BLaER1 treated with 17β-estradiol and CSF1 and Interleukin-3, amounts not matched to agents 10 nM and 100 nM (cell line): Measurements from ENCODE around the gene DNAJC18.

Experiments
- H3K27ac ChIP-seq, 11 experiments: shearing (Covaris generic); formaldehyde crosslinking; 2 replicates each; pipeline ENCODE4 v1.8.1; 2022
- H3K27me3 ChIP-seq, 11 experiments: shearing (Covaris generic); formaldehyde crosslinking; 2 replicates each; pipeline ENCODE4 v1.8.1; 2022
- H3K36me3 ChIP-seq, 11 experiments: shearing (Covaris generic); formaldehyde crosslinking; 2 replicates each; pipeline ENCODE4 v1.8.1; 2022
- H3K4me1 ChIP-seq, 10 experiments: shearing (Covaris generic); formaldehyde crosslinking; 2 replicates each; pipeline ENCODE4 v1.8.1; 2022
- H3K4me2 ChIP-seq, 11 experiments: shearing (Covaris generic); formaldehyde crosslinking; 2 replicates each; pipeline ENCODE4 v1.8.1; 2022
- H3K4me3 ChIP-seq, 10 experiments: shearing (Covaris generic); formaldehyde crosslinking; 2 replicates each; pipeline ENCODE4 v1.8.1; 2022
- H3K9ac ChIP-seq, 11 experiments: shearing (Covaris generic); formaldehyde crosslinking; 2 replicates each; pipeline ENCODE4 v1.8.1; 2022
- H3K9me3 ChIP-seq, 11 experiments: shearing (Covaris generic); formaldehyde crosslinking; replicated peaks in 1 of 11; 2 replicates each; pipeline ENCODE4 v1.8.1; 2022
- H4K20me1 ChIP-seq, 11 experiments: shearing (Covaris generic); formaldehyde crosslinking; 2 replicates each; pipeline ENCODE4 v1.8.1; 2022
- Cebpa-rat ChIP-seq, 11 experiments: shearing (Covaris generic); IDR thresholded peaks; 2 replicates each; pipeline ENCODE4 v1.8.1; 2022

The DNAJC18 gene

DNA sequence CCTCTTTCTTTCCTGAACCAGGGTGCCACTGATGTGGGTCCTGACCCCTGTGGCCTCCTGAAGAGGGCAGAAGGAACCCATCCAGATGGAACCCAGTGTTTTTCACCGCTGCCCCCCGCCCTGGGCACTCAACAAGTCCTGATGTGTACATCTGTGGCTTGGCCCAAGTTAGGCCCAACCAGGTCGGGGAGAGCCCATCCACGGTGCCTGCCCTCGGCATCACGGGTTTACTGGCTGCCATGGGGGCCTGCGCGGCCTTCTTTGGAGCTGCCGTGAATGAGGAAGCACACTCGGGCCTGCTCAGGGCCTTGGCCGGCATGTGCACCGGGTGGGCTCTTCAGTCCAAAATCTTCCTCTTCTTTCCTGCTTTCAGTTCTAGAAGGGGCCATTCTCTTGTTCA, 17.5 kb upstream of the DNAJC18 start:
- Histone ChIP-seq H3K9me3 (no peaks in the 10 kb centered on the region), H3K36me3 (no peaks in the 10 kb centered on the region), H3K27ac (peak overlapping the region in 6 of 11 experiments; percentile 26 to 76 (median 72); a peak in 9 of 22 replicates), H3K9ac (no peak overlapping the region; a peak in 1 of 22 replicates), H4K20me1 (no peaks in the 10 kb centered on the region), H3K4me3 (no peak overlapping the region), H3K27me3 (no peaks in the 10 kb centered on the region), H3K4me2 (0 out of 22 replicates have a peak overlapping the region, but pooled peaks of 3 of the 11 experiments have one; percentile 14 to 83 (median 72)), H3K4me1 (peaks cover 20 to 66% (median 38%) of the 10 kb centered on the region in 10 experiments)
- no peak for TF ChIP-seq Cebpa-rat (IDR thresholded peaks at IDR 0.05)

DNA sequence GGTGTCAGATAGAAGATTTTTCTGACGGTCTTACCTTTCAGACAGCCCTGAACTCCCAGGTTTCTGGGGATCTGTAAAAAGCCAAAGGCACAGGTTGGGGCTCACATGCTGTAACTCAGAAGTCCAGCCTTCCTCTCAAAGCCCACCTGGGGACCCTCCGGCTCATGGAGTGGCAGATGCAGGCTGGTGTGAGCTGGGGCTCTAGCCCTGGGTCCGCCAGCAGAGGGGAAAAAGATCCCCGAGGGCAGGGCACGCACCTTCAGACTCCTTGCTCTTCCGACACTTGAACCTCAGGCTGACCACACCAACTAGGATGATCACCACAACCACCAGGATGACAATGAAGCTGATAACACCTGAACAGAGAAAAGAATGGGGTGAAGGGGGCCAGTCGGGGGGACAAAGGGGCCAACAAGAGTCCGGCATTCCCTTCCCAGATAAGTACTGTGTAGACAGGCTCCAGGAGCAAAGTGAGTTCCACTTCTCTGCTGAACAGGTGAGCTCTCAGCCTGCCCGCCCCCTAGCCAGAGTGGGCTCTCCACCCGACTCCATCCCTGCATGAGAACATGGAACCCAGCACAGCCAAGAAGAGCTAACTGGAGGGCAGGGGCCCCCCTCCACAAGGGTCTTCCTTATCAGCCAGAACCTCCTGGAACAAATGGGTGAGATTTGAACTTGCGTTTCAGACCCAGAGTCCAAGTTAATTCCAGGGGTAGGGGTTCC, 15.4 kb upstream of the DNAJC18 start:
- no peak for TF ChIP-seq Cebpa-rat (IDR thresholded peaks at IDR 0.05)
- H3K27ac ChIP-seq, result no peak overlapping the region

GRCh38 chr5:139453683-139454567, 14.6 kb upstream of the DNAJC18 start:
- no peak for TF ChIP-seq Cebpa-rat (IDR thresholded peaks at IDR 0.05)
- Histone ChIP-seq H4K20me1 (no peaks in the 10 kb centered on the region), H3K9me3 (no peaks in the 10 kb centered on the region), H3K4me1 (peaks cover 9 to 40% (median 29%) of the 10 kb centered on the region in 10 experiments), H3K27me3 (no peaks in the 10 kb centered on the region), H3K9ac (no peak overlapping the region), H3K36me3 (no peaks in the 10 kb centered on the region), H3K4me2 (peak overlapping the region in 8 of 11 experiments; percentile 28 to 60 (median 47); a peak in 15 of 22 replicates), H3K4me3 (no peak overlapping the region), H3K27ac (no peak overlapping the region; a peak in 1 of 22 replicates)

More for the DNA sequence above, 15.4 kb upstream of the DNAJC18 start:
- Histone ChIP-seq H3K9ac (no peak overlapping the region), H3K36me3 (no peaks in the 10 kb centered on the region), H3K4me1 (peaks cover 15 to 48% (median 37%) of the 10 kb centered on the region in 10 experiments), H4K20me1 (no peaks in the 10 kb centered on the region), H3K9me3 (no peaks in the 10 kb centered on the region), H3K4me2 (peak overlapping the region in 8 of 11 experiments; percentile 28 to 60 (median 47); a peak in 15 of 22 replicates), H3K27me3 (no peaks in the 10 kb centered on the region), H3K4me3 (no peak overlapping the region)

- Histone ChIP-seq H3K9me3 (no peaks in the 10 kb centered on the region), H3K27me3 (no peaks in the 10 kb centered on the region), H3K4me2 (no peak overlapping the region), H3K36me3 (no peaks in the 10 kb centered on the region), H3K9ac (no peak overlapping the region), H4K20me1 (no peaks in the 10 kb centered on the region), H3K27ac (no peak overlapping the region), H3K4me3 (no peak overlapping the region), H3K4me1 (peaks cover 0 to 21% (median 12%) of the 10 kb centered on the region in 10 experiments; a peak in 16 of 20 replicates)
- TF ChIP-seq Cebpa-rat (IDR thresholded peaks at IDR 0.05), result no peak
These were observed 12.7 kb upstream of the DNAJC18 start for GRCh38 chr5:139451878-139452660.

DNA sequence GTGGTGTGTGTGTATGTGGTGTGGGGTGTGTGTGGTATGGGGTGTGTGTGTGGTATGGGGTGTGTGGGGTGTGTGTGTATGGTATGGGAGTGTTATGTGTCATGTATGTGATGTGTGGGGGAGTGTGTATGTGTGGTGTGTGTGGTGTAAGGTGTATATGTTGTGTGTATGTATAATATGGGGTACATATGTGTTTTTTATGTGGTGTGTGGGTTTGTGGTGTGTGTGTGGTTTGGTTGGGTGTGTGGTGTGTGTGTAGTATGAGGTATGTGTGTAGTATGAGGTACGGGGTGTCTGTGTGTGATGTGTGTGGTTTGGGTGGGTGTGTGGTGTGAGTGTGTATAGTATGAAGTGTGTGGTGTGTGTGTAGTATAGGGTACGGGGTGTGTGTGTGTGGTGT, 11.9 kb upstream of the DNAJC18 start:
- no peak overlapping the region for H3K9ac ChIP-seq
- no peaks in the 10 kb centered on the region for H3K27me3 ChIP-seq
- H3K27ac ChIP-seq, result no peak overlapping the region
- no peak overlapping the region for H3K4me3 ChIP-seq
- H3K9me3 ChIP-seq, result no peaks in the 10 kb centered on the region
- TF ChIP-seq Cebpa-rat (IDR thresholded peaks at IDR 0.05), result no peak
- no peaks in the 10 kb centered on the region for H3K36me3 ChIP-seq
- H3K4me2 ChIP-seq, result no peak overlapping the region
- H4K20me1 ChIP-seq, result no peaks in the 10 kb centered on the region
- H3K4me1 ChIP-seq, result peaks cover 0 to 21% (median 11%) of the 10 kb centered on the region in 10 experiments; a peak in 15 of 20 replicates

DNA sequence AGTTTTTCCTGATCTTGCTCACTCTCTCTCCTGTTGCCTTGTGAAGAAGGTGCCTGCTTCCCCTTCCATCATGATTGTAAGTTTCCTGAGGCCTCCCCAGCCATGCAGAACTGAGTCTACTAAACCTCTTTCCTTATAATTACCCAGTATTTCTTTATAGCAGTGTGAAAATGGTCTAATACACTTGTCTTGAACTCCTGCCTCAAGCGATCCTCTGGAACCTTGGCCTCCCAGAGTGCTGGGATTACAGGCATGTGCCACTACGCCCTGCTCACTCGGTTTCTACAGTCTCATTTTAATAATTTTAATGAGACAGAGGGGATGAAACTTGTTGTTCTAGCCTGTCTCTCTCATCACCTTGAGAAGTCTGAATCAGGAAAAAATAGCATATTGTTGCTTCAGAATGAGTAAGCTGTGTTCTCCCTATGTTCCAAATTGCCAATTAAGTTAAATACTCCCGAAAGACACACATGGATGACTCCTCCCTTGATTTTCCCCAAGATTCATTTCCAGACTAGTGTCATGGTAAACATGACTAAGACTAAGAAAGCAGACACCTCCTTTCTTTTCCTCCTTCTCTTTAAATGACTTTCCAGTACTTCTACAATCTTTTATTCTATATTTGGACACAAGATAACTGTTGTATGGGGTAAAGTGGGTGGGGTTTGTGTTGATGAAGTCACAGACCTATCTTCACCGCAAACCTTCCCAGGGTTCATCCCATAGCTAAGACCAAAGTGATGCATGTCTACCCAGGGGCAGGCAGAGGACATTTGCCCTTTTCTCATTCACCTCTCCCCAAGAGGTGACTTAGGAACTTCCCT, 7.8 kb upstream of the DNAJC18 start:
- Histone ChIP-seq H3K9ac (no peak overlapping the region), H3K4me1 (peaks cover 17 to 37% (median 25%) of the 10 kb centered on the region in 10 experiments), H3K27me3 (no peaks in the 10 kb centered on the region), H4K20me1 (no peaks in the 10 kb centered on the region), H3K4me3 (no peak overlapping the region), H3K36me3 (no peaks in the 10 kb centered on the region), H3K9me3 (no peaks in the 10 kb centered on the region), H3K27ac (no peak overlapping the region), H3K4me2 (0 out of 22 replicates have a peak overlapping the region, but pooled peaks of 1 of the 11 experiments have one; percentile 8)
- no peak for TF ChIP-seq Cebpa-rat (IDR thresholded peaks at IDR 0.05)

DNA sequence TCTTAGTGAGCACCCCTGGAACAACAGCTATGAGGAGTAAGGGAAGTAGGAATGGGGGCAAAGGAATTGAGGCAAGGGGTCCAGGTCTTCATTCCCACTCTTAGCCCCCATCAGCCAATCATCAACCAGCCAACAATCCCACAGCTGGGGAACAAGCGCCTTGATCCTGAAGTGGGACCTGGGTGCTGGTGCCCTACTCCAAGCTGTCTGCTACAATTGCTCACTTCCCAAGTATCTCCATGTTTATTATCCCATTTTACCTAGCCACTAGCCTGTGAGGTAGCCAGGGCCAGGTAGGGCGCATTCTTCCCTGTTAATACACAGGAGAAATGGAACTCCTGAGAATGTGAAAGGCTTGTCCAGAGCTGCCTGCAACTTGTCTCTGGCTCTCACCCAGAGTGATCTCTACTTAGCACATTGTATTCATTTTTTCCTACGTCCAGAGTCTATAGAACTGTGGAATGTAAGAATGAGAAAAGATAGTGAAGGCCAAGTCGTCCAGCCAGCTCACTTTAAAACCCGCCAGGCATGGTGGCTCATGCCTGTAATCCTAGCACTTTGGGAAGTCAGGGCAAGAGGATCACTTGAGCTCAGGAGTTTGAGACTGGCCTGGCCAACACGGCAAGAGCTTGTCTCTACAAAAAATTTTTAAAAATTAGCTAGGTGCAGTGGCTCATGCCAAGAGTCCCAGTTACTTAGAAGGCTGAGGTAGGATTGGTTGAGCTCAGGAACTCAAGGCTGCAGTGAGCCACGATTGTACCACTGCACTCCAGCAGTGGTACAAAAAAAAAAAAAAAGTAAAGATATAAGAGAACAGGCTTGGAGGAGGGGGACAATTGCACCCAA, 6.2 kb upstream of the DNAJC18 start:
- no peak overlapping the region; a peak in 1 of 22 replicates for H3K27ac ChIP-seq
- H3K9ac ChIP-seq, result no peak overlapping the region

More for the DNA sequence above, 6.2 kb upstream of the DNAJC18 start:
- Histone ChIP-seq H3K27me3 (no peaks in the 10 kb centered on the region), H3K4me3 (no peak overlapping the region), H3K36me3 (no peaks in the 10 kb centered on the region), H3K9me3 (no peaks in the 10 kb centered on the region), H3K4me1 (peaks cover 17 to 37% (median 28%) of the 10 kb centered on the region in 10 experiments), H3K4me2 (no peak overlapping the region), H4K20me1 (no peaks in the 10 kb centered on the region)
- TF ChIP-seq Cebpa-rat (IDR thresholded peaks at IDR 0.05), result no peak
